ENCODE results near the gene OPCML. TPM values are rescaled to one million over a fixed set of nuclear protein-coding genes. Genes with fewer than 3 reads are reported as not detected.

The OPCML gene
- total RNA-seq, 1 experiment from 2014 or later = not detected

DNA sequence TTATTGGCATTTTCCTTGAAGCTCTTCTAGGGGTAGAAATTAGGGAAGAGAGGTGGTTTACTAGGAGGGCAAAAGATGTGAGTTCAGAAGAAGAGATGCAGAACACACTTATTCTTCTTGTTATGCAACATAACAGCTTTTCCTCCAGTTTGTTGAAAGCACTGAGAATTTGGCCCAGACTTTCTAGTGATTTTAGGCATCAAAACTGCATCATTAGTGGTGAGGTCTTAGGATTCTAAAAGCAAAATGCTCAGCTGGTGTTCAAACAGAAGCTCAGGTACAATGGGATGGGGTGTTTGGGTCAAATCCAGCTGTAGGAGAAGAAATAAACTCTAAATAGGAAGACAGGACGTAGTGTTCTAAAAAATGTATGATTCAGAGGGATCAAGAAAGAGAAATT lies 221.1 kb downstream of the OPCML start:
- no TSS peak for BruUV-seq (replicated peaks)
- Histone ChIP-seq H3K4me2 (ENCODE audit: low read length) (no peak overlapping the region), H3K36me3 (ENCODE audit: low read depth, low read length) (no peaks in the 10 kb centered on the region), H2AFZ (ENCODE audit: low read length) (no peak overlapping the region), H4K20me1 (ENCODE audit: low read length) (no peaks in the 10 kb centered on the region), H3K27me3 (ENCODE audit: low read length) (no peaks in the 10 kb centered on the region), H3K79me2 (ENCODE audit: low read length) (no peaks in the 10 kb centered on the region), H3K9me3 (ENCODE audit: low read length) (peaks cover 36% of the 10 kb centered on the region), H3K4me1 (ENCODE audit: insufficient read depth, low read length) (no peaks in the 10 kb centered on the region), H3K9me2 (replicated peaks; ENCODE audit: low read length) (no peaks in the 10 kb centered on the region), H3K9ac (ENCODE audit: low read length) (no peak overlapping the region), H3F3A (ENCODE audit: low read length, unreplicated experiment) (no peaks in the 10 kb centered on the region), H3K27ac (ENCODE audit: low read length) (no peak overlapping the region), H3K4me3 (ENCODE audit: low read length) (no peak overlapping the region)
- intact Hi-C loops (cut with micrococcal nuclease) = no loop called here
- no peak for DNase-seq
- no peak for ATAC-seq
- POLR2A ChIA-PET (ENCODE audit: unreplicated experiment) = no interaction called here
- TF ChIP-seq, protein P1, sequence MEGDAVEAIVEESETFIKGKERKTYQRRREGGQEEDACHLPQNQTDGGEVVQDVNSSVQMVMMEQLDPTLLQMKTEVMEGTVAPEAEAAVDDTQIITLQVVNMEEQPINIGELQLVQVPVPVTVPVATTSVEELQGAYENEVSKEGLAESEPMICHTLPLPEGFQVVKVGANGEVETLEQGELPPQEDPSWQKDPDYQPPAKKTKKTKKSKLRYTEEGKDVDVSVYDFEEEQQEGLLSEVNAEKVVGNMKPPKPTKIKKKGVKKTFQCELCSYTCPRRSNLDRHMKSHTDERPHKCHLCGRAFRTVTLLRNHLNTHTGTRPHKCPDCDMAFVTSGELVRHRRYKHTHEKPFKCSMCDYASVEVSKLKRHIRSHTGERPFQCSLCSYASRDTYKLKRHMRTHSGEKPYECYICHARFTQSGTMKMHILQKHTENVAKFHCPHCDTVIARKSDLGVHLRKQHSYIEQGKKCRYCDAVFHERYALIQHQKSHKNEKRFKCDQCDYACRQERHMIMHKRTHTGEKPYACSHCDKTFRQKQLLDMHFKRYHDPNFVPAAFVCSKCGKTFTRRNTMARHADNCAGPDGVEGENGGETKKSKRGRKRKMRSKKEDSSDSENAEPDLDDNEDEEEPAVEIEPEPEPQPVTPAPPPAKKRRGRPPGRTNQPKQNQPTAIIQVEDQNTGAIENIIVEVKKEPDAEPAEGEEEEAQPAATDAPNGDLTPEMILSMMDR (conservative IDR thresholded peaks at IDR 0.05; ENCODE audit: low read depth, low read length) = no peak
- no peak for TF ChIP-seq EZH2phosphoT487 (IDR thresholded peaks at IDR 0.05; ENCODE audit: borderline replicate concordance, low read length)
- no peak for TF ChIP-seq EZH2 (IDR thresholded peaks at IDR 0.05; ENCODE audit: low read length, unreplicated experiment)
- CTCF ChIA-PET = no interaction called here

DNA sequence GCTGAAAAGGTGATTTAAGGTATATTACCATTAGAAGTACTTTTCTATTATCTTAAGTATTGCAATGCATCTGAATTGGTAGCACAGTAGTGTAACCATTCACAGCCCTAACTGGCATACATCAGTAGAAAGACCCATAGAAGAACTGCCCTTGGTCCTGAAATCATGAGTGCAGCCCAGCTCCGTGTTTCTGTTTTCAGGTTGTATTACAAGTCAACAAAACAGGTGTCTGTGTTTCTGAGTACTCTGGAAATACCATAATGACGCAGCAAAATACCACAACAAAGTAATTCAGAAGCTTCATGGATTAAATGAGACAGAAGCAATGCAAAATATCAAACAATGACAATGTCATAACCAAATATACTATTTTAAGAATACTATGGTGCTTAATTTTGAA lies 226.3 kb downstream of the OPCML start:
- ATAC-seq (no peak), DNase-seq (no peak)
- Histone ChIP-seq H3K79me2 (ENCODE audit: low read length) (no peaks in the 10 kb centered on the region), H3F3A (ENCODE audit: low read length, unreplicated experiment) (no peaks in the 10 kb centered on the region), H3K27me3 (ENCODE audit: low read length) (no peaks in the 10 kb centered on the region), H3K9me3 (ENCODE audit: low read length) (peaks cover 68% of the 10 kb centered on the region), H3K4me1 (ENCODE audit: insufficient read depth, low read length) (no peaks in the 10 kb centered on the region), H4K20me1 (ENCODE audit: low read length) (no peaks in the 10 kb centered on the region), H3K4me3 (ENCODE audit: low read length) (no peak overlapping the region), H3K4me2 (ENCODE audit: low read length) (no peak overlapping the region), H3K27ac (ENCODE audit: low read length) (no peak overlapping the region), H3K9me2 (replicated peaks; ENCODE audit: low read length) (no peaks in the 10 kb centered on the region), H3K9ac (ENCODE audit: low read length) (no peak overlapping the region), H2AFZ (ENCODE audit: low read length) (no peak overlapping the region), H3K36me3 (ENCODE audit: low read depth, low read length) (no peaks in the 10 kb centered on the region)
- no peak for TF ChIP-seq EZH2 (IDR thresholded peaks at IDR 0.05; ENCODE audit: low read length, unreplicated experiment)
- intact Hi-C loops (cut with micrococcal nuclease) = no loop called here
- ChIA-PET POLR2A (ENCODE audit: unreplicated experiment) (no interaction called here), CTCF (no interaction called here)
- no TSS peak for BruUV-seq (replicated peaks)

DNA sequence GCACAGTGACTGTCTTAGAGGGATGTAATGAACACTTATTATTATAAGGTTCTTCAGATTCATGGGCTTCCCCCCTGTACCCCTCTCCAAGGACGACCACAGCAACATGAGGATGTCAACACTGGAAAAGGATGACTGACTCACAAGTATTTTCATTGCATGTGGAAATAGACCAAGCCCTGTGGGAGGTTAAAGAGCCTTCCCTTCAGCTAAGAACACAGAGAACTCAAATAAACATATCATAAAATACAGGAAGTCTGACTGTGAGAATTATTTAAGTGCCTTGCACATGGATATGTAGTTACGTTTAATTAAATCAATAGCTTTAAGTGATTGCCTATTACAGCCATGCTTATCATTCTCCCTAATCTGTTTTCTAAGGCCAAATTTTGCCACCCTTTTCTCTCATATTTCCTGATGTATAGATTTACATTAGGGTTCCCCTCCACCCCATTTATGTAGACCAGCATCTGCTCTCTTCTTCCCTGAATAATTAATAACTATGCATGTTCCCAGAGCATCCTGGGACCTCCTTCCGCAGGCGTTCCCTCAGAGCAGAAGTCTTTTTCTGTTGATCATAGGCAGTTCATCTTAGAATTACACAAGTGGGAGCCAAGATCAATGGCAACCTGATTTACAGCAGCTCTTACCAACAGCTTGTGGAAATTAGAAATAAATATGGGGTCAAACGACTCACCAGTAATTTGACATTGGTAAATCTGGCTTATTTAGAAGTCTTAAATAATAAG lies 226.9 kb downstream of the OPCML start:
- Histone ChIP-seq H3K4me3 (ENCODE audit: low read length) (no peak overlapping the region), H3K4me2 (ENCODE audit: low read length) (no peak overlapping the region), H3K9me3 (ENCODE audit: low read length) (peaks cover 71% of the 10 kb centered on the region), H3K9ac (ENCODE audit: low read length) (no peak overlapping the region), H3F3A (ENCODE audit: low read length, unreplicated experiment) (no peaks in the 10 kb centered on the region), H3K9me2 (replicated peaks; ENCODE audit: low read length) (no peaks in the 10 kb centered on the region), H3K27me3 (ENCODE audit: low read length) (no peaks in the 10 kb centered on the region), H3K4me1 (ENCODE audit: insufficient read depth, low read length) (no peaks in the 10 kb centered on the region), H3K27ac (ENCODE audit: low read length) (no peak overlapping the region), H3K79me2 (ENCODE audit: low read length) (no peaks in the 10 kb centered on the region), H4K20me1 (ENCODE audit: low read length) (no peaks in the 10 kb centered on the region), H2AFZ (ENCODE audit: low read length) (no peak overlapping the region), H3K36me3 (ENCODE audit: low read depth, low read length) (no peaks in the 10 kb centered on the region)
- intact Hi-C loops (cut with micrococcal nuclease) = no loop called here
- DNase-seq = no peak
- ChIA-PET CTCF (no interaction called here), POLR2A (ENCODE audit: unreplicated experiment) (no interaction called here)
- no peak for TF ChIP-seq EZH2phosphoT487 (IDR thresholded peaks at IDR 0.05; ENCODE audit: borderline replicate concordance, low read length)
- no peak for TF ChIP-seq EZH2 (IDR thresholded peaks at IDR 0.05; ENCODE audit: low read length, unreplicated experiment)
- TF ChIP-seq, protein P1 (conservative IDR thresholded peaks at IDR 0.05; ENCODE audit: low read depth, low read length) = no peak
- BruUV-seq (replicated peaks) = no TSS peak
- ATAC-seq = no peak

Measured in PC-3 (cell line).